BJ (cell line): Measurements from ENCODE around the gene CYB5R3. TPM values are rescaled to one million over a fixed set of nuclear protein-coding genes. Genes with fewer than 3 reads are reported as not detected.

ENCODE experiments used
- CTCF ChIA-PET: fragments of 350-600 bp; formaldehyde crosslinking; extraction: SDS; loops from one replicate; lab custom pipeline; 2021; ENCODE audit warnings: antibody characterized with exemption, inconsistent platforms; lab: Yijun Ruan, JAX
- POLR2A ChIA-PET: fragments of 300-600 bp; sonication (Branson Sonifier 250); formaldehyde crosslinking; extraction: SDS; loops from one replicate; lab custom pipeline; 2021; ENCODE audit warnings: antibody characterized with exemption; lab: Charles Lee
- DNase-seq: peaks from one replicate; pipeline ENCODE4 v3.0.0-alpha.2; 2011; ENCODE audit warnings: low read depth
- H3K27me3 ChIP-seq: 2 replicates; pipeline ENCODE4 v1.6.0; 2011; ENCODE audit warnings: low read length; ENCODE audit not compliant: control insufficient read depth, insufficient read depth
- H3K36me3 ChIP-seq: 2 replicates; pipeline ENCODE4 v1.5.1; 2011; ENCODE audit warnings: low read length; ENCODE audit not compliant: control insufficient read depth, insufficient read depth
- H3K4me3 ChIP-seq: 2 replicates; pipeline ENCODE4 v1.5.1; 2011; ENCODE audit warnings: low read depth, mild to moderate bottlenecking, control low read depth, low read length
- polyA plus RNA-seq: library from polyadenylated mRNA; depleted of rRNA; stranded (reverse); fragments of >200 nt; gene quantifications from 2 replicates; pipeline ENCODE4 v1.2.3, GENCODE V29; 2011
- TF ChIP-seq, protein P1 (sequence below): IDR thresholded peaks from 2 replicates; pipeline ENCODE4 v1.5.1; 2011; ENCODE audit warnings: low read depth, mild to moderate bottlenecking, control low read depth, inconsistent platforms, low read length, moderate library complexity; ENCODE audit not compliant: insufficient read depth

CYB5R3 gene
- polyA plus RNA-seq, 1 experiment: 418 TPM

DNA sequence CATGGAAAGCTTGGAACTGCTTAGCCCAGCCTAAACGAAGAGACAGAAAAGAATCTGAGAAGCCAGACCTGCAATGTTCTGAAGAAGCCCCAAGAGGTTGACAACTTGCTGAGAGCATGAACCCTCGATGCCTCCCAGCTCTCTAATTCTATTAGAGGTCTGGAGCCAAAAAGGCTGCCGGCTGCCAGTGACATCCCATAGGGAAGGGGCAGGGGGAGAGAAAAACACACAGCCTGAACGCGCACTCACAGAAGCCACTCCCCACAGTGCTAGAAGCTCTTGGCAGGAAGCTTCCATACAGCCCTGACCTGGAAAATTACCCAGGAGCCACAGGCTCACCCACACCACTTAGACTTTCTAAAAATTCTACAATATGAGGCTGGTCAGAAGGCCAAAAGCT is 52.9 kb downstream of the CYB5R3 start:
- ChIA-PET POLR2A (no interaction called here), CTCF (interaction anchor here (0.5 to 2.3 kb wide), 2 partner anchors 11 to 14 kb away, joined by 4 to 6 read pairs; no protein-coding TSS in a partner anchor)
- TF ChIP-seq, protein P1, sequence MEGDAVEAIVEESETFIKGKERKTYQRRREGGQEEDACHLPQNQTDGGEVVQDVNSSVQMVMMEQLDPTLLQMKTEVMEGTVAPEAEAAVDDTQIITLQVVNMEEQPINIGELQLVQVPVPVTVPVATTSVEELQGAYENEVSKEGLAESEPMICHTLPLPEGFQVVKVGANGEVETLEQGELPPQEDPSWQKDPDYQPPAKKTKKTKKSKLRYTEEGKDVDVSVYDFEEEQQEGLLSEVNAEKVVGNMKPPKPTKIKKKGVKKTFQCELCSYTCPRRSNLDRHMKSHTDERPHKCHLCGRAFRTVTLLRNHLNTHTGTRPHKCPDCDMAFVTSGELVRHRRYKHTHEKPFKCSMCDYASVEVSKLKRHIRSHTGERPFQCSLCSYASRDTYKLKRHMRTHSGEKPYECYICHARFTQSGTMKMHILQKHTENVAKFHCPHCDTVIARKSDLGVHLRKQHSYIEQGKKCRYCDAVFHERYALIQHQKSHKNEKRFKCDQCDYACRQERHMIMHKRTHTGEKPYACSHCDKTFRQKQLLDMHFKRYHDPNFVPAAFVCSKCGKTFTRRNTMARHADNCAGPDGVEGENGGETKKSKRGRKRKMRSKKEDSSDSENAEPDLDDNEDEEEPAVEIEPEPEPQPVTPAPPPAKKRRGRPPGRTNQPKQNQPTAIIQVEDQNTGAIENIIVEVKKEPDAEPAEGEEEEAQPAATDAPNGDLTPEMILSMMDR: no peak
- Histone ChIP-seq H3K36me3 (peaks cover 38% of the 10 kb centered on the region), H3K27me3 (no peaks in the 10 kb centered on the region), H3K4me3 (no peak overlapping the region)
- DNase-seq: no peak

DNA sequence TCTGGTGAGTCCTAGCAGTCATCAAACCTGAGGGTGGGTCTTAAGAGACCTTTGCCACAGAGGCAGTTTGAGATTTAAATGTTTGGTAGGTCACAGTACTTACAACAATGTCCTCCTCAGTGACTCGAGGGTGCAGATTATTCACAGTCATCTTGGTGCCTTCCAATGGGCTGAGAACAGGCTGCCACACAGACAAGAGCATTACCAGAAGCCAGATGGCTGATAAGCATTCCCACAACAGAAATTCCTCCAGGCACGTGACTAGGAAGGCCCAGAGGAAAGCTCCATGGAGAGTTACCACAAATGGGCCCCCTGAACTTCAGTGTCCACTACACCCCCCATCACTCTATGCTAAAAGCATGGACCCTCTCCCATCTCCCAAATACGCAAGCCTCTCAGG is 53.8 kb downstream of the CYB5R3 start:
- ChIA-PET POLR2A (no interaction called here), CTCF (no interaction called here)
- Histone ChIP-seq H3K36me3 (peaks cover 38% of the 10 kb centered on the region), H3K4me3 (no peak overlapping the region), H3K27me3 (no peaks in the 10 kb centered on the region)
- TF ChIP-seq, protein P1: no peak
- no peak for DNase-seq

DNA sequence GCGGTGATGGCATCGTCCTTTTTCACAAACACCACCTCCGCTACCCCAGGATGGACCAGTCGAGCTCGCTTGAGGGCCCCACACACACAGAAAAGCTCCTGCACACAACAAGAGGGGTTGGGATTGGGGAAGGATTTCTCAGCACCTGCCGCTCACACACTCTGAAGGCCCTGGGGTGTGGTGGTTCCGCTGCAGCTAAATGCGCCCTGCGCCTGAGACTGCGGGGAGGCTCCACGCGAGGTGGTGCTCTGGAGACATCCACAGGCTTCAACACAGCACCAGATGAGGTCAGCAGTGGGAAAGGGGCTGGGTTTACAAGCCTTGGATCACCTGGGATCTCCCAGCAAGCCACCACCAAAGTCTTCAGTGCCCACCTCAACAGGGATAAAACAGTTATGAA is 57.2 kb downstream of the CYB5R3 start:
- ChIA-PET CTCF (interaction anchor here (0.6 kb wide), 1 partner anchor 10 kb away, joined by 3 read pairs; no protein-coding TSS in a partner anchor), POLR2A (no interaction called here)
- Histone ChIP-seq H3K36me3 (peaks cover 31% of the 10 kb centered on the region), H3K4me3 (no peak overlapping the region), H3K27me3 (no peaks in the 10 kb centered on the region)
- TF ChIP-seq, protein P1: no peak
- DNase-seq: no peak

DNA sequence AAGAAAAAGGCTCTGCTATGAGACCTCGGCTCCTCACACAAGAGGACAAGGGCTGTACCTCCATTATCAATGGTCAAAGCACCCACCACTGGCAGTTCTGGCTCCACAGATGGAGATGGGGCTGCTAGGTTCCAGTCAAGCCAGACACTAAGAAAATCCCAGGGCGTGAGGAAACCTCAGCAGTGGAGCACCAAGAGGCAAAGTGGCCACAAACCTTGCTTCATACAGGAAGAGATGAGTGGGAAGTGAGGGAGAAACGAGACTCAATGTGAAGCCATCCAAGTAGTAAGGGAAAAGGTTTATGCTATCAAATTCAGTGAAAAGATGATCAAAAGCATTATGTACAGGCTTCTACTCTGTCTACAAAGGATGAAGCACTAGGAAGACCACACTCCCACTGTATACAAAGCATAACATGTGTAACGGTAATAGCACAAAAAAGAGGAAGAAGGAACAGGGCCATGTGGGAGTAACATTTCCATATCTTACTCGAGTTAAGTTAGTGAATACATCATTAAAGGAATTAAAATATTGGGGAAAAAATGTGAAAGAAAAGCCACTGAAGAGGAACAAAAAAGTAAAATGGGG is 61.5 kb downstream of the CYB5R3 start:
- ChIA-PET POLR2A (no interaction called here), CTCF (no interaction called here)
- no peak for DNase-seq
- Histone ChIP-seq H3K27me3 (no peaks in the 10 kb centered on the region), H3K4me3 (no peak overlapping the region), H3K36me3 (peaks cover 39% of the 10 kb centered on the region)
- TF ChIP-seq, protein P1: no peak

DNA sequence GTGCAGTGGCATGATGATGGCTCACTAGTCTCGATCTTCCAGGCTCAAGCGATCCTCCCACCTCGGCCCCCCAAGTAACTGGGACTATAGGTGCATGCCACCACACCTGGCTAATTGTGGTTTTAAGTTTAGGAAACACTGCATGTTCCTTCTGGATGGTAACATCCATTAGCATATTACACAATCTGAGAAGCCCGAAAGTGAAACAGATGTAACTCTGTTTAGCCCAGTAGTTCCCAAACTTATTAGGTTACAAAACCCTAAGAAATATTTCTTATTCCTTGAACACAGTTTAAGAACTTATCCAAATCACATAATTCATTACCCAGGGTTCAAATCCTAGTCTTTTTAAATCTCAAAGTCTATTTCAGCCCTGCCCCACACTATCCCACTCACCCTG is 62.8 kb downstream of the CYB5R3 start:
- Histone ChIP-seq H3K27me3 (no peaks in the 10 kb centered on the region), H3K36me3 (peaks cover 32% of the 10 kb centered on the region), H3K4me3 (no peak overlapping the region)
- TF ChIP-seq, protein P1: no peak
- CTCF ChIA-PET: no interaction called here
- POLR2A ChIA-PET: no interaction called here
- DNase-seq: no peak
